ENCODE results near the gene AGXT2.

Gene AGXT2

DNA sequence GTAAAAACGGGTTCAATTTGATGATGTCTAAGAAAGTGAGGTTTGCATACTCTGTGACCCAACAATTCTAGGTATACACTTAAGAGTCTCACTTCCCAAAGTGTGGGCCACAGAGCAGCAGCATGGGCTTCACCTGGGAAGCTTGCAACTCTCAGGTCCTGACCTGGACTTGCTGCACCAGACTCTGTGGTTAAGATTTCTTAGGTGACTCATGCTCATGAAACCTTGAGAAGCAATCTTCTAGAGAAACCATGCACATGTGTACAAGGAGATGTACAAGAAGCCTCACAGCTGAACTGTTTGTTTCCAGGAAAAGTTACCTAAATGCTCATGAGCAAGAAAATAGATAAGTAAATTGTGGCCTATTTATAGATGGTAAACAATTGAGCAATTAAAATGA is 88.4 kb downstream of the AGXT2 start:
- DNase-seq (ENCODE audit: low spot score) = peak; percentile 22

DNA sequence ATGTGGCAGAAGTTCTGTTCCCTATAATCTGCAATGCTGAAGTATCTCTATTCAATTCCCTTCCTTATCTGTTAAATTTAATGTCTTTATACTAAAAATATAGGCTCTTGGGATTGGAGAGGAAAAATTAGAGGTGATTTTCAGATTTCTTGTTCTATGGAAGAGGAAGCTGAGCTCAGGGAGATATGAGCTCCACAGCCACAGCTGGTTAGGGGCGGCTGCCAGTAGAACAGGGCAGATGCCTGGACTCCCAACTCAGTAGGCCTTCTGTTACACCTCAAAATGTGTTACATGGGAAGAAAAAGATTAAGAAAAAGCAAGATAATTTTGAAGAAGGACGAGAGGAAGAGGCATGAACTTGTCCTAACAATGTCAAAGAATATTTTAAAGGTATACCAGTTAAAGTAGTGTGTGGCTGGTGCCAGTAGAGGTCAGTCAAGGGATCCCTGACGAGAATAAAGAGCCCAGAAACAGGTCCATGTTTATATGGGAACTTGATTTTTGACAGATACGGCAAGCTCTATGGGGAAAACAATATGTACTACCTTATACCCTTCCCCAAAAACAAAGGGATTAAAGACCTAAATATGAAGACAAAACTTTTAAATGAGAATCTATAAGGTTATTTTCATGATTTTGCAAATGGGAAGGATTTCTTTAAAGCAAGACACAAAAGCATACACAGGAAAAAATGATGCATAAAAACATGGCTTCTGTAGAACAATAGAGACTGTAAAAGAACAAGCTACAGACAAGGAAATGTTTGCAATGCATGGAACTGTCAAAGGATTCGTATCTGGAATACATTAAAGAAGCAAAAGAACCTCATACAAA is 89.7 kb downstream of the AGXT2 start:
- peak; percentile 67 for DNase-seq (ENCODE audit: low spot score)

DNA sequence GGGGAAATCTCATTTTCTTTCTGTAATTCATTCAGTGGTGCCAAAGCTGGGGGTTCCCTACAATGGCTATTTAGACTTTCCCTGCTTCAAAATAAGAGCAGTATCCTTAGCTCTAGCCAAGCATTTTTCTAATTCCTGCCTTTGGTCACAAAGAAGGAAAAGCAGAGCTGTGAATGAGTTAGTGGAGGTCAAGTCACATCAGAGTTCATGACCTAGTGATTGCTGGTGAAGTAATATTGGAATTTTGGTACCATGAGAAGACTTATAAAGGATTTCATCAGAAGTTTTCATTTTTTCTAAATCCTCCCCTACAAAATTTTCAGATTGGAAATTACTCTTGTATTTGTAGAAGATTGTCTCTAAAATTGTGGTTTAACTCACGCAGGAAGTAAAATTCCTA is 90.4 kb downstream of the AGXT2 start:
- DNase-seq (ENCODE audit: low spot score) = peak; percentile 21
